HepG2 (cell line): ENCODE results near the gene TK1. TPM values are rescaled to one million over a fixed set of nuclear protein-coding genes. Genes with fewer than 3 reads are reported as not detected.

Experiments used
- CENPT ChIP-seq: sonication (generic); formaldehyde crosslinking; IDR thresholded peaks from 2 replicates; pipeline ENCODE4 v1.8.0; 2022; ENCODE audit warnings: low read depth, mild to moderate bottlenecking, moderate library complexity, missing genetic modification reagents
- CHCHD3 ChIP-seq: sonication (generic); formaldehyde crosslinking; IDR thresholded peaks from 2 replicates; pipeline ENCODE4 v1.8.0; 2022; ENCODE audit warnings: mild to moderate bottlenecking, missing genetic modification reagents, moderate library complexity
- HNF1A ChIP-seq, 2 experiments: sonication (generic) in 1 of 2; formaldehyde crosslinking in 1 of 2; IDR thresholded peaks; 2 replicates each; pipeline versions ENCODE4 v1.4.0 to v1.6.1; 2016 to 2020; ENCODE audit warnings: borderline replicate concordance in 1 of 2, low read depth in 1 of 2, mild to moderate bottlenecking in 1 of 2, missing genetic modification reagents in 1 of 2
- NCOA2 ChIP-seq: sonication (generic); formaldehyde crosslinking; IDR thresholded peaks from 2 replicates; pipeline ENCODE4 v1.8.0; 2022; ENCODE audit warnings: inconsistent platforms
- NR1H2 ChIP-seq: sonication (generic); formaldehyde crosslinking; IDR thresholded peaks from 2 replicates; pipeline ENCODE4 v1.8.1; 2022; ENCODE audit warnings: low read depth, missing genetic modification reagents, borderline replicate concordance
- PHF8 ChIP-seq: sonication (generic); formaldehyde crosslinking; IDR thresholded peaks from 2 replicates; pipeline ENCODE4 v1.5.0; 2020; ENCODE audit warnings: missing genetic modification reagents
- TARDBP ChIP-seq: sonication (generic); formaldehyde crosslinking; IDR thresholded peaks from 2 replicates; pipeline ENCODE4 v1.8.0; 2022; ENCODE audit warnings: mild to moderate bottlenecking, missing genetic modification reagents
- TBP ChIP-seq: sonication (generic); formaldehyde crosslinking; IDR thresholded peaks from 2 replicates; pipeline ENCODE4 v1.5.0; 2020; ENCODE audit warnings: missing genetic modification reagents
- THAP7 ChIP-seq: sonication (generic); formaldehyde crosslinking; IDR thresholded peaks from 2 replicates; pipeline ENCODE4 v1.8.1; 2023; ENCODE audit warnings: mild to moderate bottlenecking, missing genetic modification reagents
- THAP9 ChIP-seq: sonication (generic); formaldehyde crosslinking; IDR thresholded peaks from 2 replicates; pipeline ENCODE4; 2020; ENCODE audit warnings: missing genetic modification reagents, mild to moderate bottlenecking, borderline replicate concordance
- ZNF34 ChIP-seq: sonication (generic); formaldehyde crosslinking; IDR thresholded peaks from 2 replicates; pipeline ENCODE4 v1.4.0; 2020; ENCODE audit warnings: mild to moderate bottlenecking, missing genetic modification reagents, borderline replicate concordance
- ZNF574 ChIP-seq: sonication (generic); formaldehyde crosslinking; IDR thresholded peaks from 2 replicates; pipeline ENCODE4 v1.4.0; 2020; ENCODE audit warnings: missing genetic modification reagents
- ZNF710 ChIP-seq: sonication (generic); formaldehyde crosslinking; IDR thresholded peaks from 2 replicates; pipeline ENCODE4 v1.5.0; 2020; ENCODE audit warnings: mild to moderate bottlenecking, missing genetic modification reagents, borderline replicate concordance
- ZNF766 ChIP-seq: sonication (generic); formaldehyde crosslinking; IDR thresholded peaks from 2 replicates; pipeline ENCODE4 v1.5.0; 2020; ENCODE audit warnings: missing genetic modification reagents, borderline replicate concordance
- polyA plus RNA-seq, 8 experiments: library from polyadenylated mRNA; depleted of rRNA in 3 of 8; stranded (reverse) in 7 of 8; unstranded in 1 of 8; fragments of >200 nt; fragmentation: Illumina TruSeq in 4 of 8; extraction: Trizol in 4 of 8; gene quantifications; 2 replicates each; pipeline versions ENCODE4 v1.2.1 to v1.2.3, GENCODE V29; 2011 to 2016; ENCODE audit warnings: low read depth in 4 of 8, missing spikeins in 1 of 8, mixed read lengths in 1 of 8; ENCODE audit not compliant: insufficient read depth in 1 of 8
- total RNA-seq, 5 experiments: library from RNA; depleted of rRNA; stranded (reverse); fragments of >200 nt; fragmentation: Illumina TruSeq; extraction: Trizol; gene quantifications; 2 replicates each; pipeline ENCODE4 v1.2.3, GENCODE V29; 2016; ENCODE audit warnings: low read depth in 1 of 5

Gene TK1
- total and polyA plus RNA-seq, 2 of the 13 experiments (the other 11 are each of a cell fraction or from before 2014, with no cell fraction given) = 45.0 to 96.0 TPM

GRCh38 chr17:78168242-78168902 is 18.5 kb downstream of the TK1 start, which contains the start of gene SYNGR2 (continued):
- no peak for TF ChIP-seq ZNF710
- no peak for TF ChIP-seq HNF1A (IDR thresholded peaks at IDR 0.05; ENCODE audit: low read depth)
- peak; percentile 27 for TF ChIP-seq HNF1A (CRISPR knock-in tag; IDR thresholded peaks at IDR 0.05; ENCODE audit: borderline replicate concordance)
- TF ChIP-seq ZNF34 (CRISPR knock-in tag) = 0 out of 2 replicates have a peak, but pooled peaks have one; percentile 85
- TF ChIP-seq THAP7 (CRISPR knock-in tag) = peak; percentile 87; the same call in 1 of the 2 replicates
- TF ChIP-seq CHCHD3 (CRISPR knock-in tag) = no peak
- TF ChIP-seq PHF8 (CRISPR knock-in tag) = peak; percentile 78
- peak; percentile 48; the same call in 1 of the 2 replicates for TF ChIP-seq TARDBP (CRISPR knock-in tag)
- TF ChIP-seq NR1H2 (CRISPR knock-in tag) = no peak
- peak; percentile 72 for TF ChIP-seq ZNF766
- no peak for TF ChIP-seq TBP (CRISPR knock-in tag)
- TF ChIP-seq THAP9 = no peak
- peak; percentile 83; the same call in 1 of the 2 replicates for TF ChIP-seq CENPT (CRISPR knock-in tag)
- peak; percentile 14; the same call in 1 of the 2 replicates for TF ChIP-seq NCOA2
- TF ChIP-seq ZNF574 = peak; percentile 88
